Measurements from ENCODE around the gene GM2A.

DNA sequence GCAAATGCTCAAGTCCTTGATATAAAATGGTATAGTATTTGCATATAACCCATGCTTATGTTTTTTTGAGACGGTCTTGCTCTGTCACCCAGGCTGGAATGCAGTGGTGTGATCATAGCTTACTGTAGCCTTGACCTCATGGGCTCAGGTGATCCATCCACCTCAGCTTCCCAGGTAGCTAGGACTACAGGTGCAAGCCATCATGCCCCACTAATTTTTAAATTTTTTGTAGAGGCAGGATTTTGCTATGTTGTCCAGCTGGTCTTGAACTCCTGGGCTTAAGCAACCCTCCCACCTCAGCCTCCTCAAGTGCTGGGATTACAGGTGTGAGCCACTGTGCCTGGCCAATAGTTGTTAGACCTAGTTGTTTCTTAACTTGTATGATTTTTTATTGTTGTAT, 33.3 kb downstream of the GM2A start:
- TF ChIP-seq, protein P1, sequence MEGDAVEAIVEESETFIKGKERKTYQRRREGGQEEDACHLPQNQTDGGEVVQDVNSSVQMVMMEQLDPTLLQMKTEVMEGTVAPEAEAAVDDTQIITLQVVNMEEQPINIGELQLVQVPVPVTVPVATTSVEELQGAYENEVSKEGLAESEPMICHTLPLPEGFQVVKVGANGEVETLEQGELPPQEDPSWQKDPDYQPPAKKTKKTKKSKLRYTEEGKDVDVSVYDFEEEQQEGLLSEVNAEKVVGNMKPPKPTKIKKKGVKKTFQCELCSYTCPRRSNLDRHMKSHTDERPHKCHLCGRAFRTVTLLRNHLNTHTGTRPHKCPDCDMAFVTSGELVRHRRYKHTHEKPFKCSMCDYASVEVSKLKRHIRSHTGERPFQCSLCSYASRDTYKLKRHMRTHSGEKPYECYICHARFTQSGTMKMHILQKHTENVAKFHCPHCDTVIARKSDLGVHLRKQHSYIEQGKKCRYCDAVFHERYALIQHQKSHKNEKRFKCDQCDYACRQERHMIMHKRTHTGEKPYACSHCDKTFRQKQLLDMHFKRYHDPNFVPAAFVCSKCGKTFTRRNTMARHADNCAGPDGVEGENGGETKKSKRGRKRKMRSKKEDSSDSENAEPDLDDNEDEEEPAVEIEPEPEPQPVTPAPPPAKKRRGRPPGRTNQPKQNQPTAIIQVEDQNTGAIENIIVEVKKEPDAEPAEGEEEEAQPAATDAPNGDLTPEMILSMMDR (IDR thresholded peaks at IDR 0.05): no peak
- TF ChIP-seq POLR2AphosphoS5 (IDR thresholded peaks at IDR 0.05): no peak
- TF ChIP-seq POLR2A (IDR thresholded peaks at IDR 0.05): no peak

Measured in breast epithelium (tissue), 3 donors.